Smooth muscle cell (in vitro differentiated cells): Measurements from ENCODE around the gene CCL14. TPM values are rescaled to one million over a fixed set of nuclear protein-coding genes. Genes with fewer than 3 reads are reported as not detected.

Source experiments
- DNase-seq: peaks from one replicate; lab custom pipeline; 2025; ENCODE audit not compliant: unreplicated experiment; lab: John Stamatoyannopoulos, UW
- H2AFZ ChIP-seq: fragments of 200-600 bp; sonication (generic); 2 replicates; pipeline ENCODE4 v1.6.0; 2016; ENCODE audit warnings: antibody characterized with exemption, low read depth, mild to moderate bottlenecking
- H3F3A ChIP-seq: fragments of 200-600 bp; sonication (generic); 2 replicates; pipeline ENCODE4 v1.6.0; 2017; ENCODE audit warnings: antibody characterized with exemption, low read depth
- H3K27ac ChIP-seq: fragments of 200-600 bp; sonication (generic); 2 replicates; pipeline ENCODE4 v1.5.1; 2016; ENCODE audit warnings: low read depth, mild to moderate bottlenecking
- H3K27me3 ChIP-seq: fragments of 200-600 bp; sonication (generic); 2 replicates; pipeline ENCODE4 v1.6.1; 2016; ENCODE audit warnings: low read depth, mild to moderate bottlenecking
- H3K36me3 ChIP-seq: fragments of 200-600 bp; sonication (generic); 2 replicates; pipeline ENCODE4 v1.5.1; 2016; ENCODE audit warnings: low read depth
- H3K4me1 ChIP-seq: fragments of 200-600 bp; sonication (generic); 2 replicates; pipeline ENCODE4 v1.5.1; 2016; ENCODE audit warnings: low read depth
- H3K4me2 ChIP-seq: fragments of 200-600 bp; sonication (generic); 2 replicates; pipeline ENCODE4 v1.6.0; 2016; ENCODE audit warnings: mild to moderate bottlenecking
- H3K4me3 ChIP-seq: fragments of 200-600 bp; sonication (generic); 2 replicates; pipeline ENCODE4 v1.5.1; 2016; ENCODE audit warnings: mild to moderate bottlenecking
- H3K79me2 ChIP-seq: fragments of 200-600 bp; sonication (generic); 2 replicates; pipeline ENCODE4 v1.6.0; 2016; ENCODE audit warnings: low read depth, mild to moderate bottlenecking
- H3K9ac ChIP-seq: fragments of 200-600 bp; sonication (generic); 2 replicates; pipeline ENCODE4 v1.6.0; 2016; ENCODE audit warnings: low read depth
- H3K9me3 ChIP-seq: fragments of 200-600 bp; sonication (generic); replicated peaks from 2 replicates; pipeline ENCODE4 v1.5.1; 2016; ENCODE audit warnings: low read depth
- H4K20me1 ChIP-seq: fragments of 200-600 bp; sonication (generic); 2 replicates; pipeline ENCODE4 v1.6.0; 2016; ENCODE audit warnings: low read depth
- WGBS: methylation state at CpG from one replicate; pipeline ENCODE4 v1.1.7; 2016; ENCODE audit warnings: low lambda C conversion rate; 5-methylcytosine and 5-hydroxymethylcytosine counted together
- polyA plus RNA-seq: library from polyadenylated mRNA; unstranded; fragments of >200 nt; fragmentation: Nextera tagmentation; extraction: Ambion mirVana; gene quantifications from 2 replicates; pipeline ENCODE4 v1.2.1, GENCODE V29; 2016
- total RNA-seq: library from RNA; depleted of rRNA; stranded (reverse); fragments of >200 nt; gene quantifications from 2 replicates; pipeline ENCODE4 v1.2.3, GENCODE V29; 2014
- TF ChIP-seq, protein P1 (sequence below): fragments of 200-600 bp; sonication (generic); IDR thresholded peaks from 2 replicates; pipeline ENCODE4 v1.5.1; 2017; ENCODE audit warnings: borderline replicate concordance, mild to moderate bottlenecking, antibody characterized with exemption; ENCODE audit not compliant: insufficient read depth, poor library complexity, severe bottlenecking

Gene CCL14
- total RNA-seq = not detected in 2 replicates
- not detected in 2 replicates for polyA plus RNA-seq

- Histone ChIP-seq H3K4me2 (no peak within 1 kb of the TSS), H3K9ac (no peak within 1 kb of the TSS), H2AFZ (no peak within 1 kb of the TSS), H3K27me3 (no peaks in the 10 kb centered on the region), H3K79me2 (no peaks in the 10 kb centered on the region), H3K27ac (no peak within 1 kb of the TSS), H4K20me1 (no peaks in the 10 kb centered on the region), H3K4me1 (no peaks in the 10 kb centered on the region), H3K9me3 (no peaks in the 10 kb centered on the region), H3F3A (no peaks in the 10 kb centered on the region), H3K4me3 (no peak within 1 kb of the TSS), H3K36me3 (no peaks in the 10 kb centered on the region)
- TF ChIP-seq, protein P1, sequence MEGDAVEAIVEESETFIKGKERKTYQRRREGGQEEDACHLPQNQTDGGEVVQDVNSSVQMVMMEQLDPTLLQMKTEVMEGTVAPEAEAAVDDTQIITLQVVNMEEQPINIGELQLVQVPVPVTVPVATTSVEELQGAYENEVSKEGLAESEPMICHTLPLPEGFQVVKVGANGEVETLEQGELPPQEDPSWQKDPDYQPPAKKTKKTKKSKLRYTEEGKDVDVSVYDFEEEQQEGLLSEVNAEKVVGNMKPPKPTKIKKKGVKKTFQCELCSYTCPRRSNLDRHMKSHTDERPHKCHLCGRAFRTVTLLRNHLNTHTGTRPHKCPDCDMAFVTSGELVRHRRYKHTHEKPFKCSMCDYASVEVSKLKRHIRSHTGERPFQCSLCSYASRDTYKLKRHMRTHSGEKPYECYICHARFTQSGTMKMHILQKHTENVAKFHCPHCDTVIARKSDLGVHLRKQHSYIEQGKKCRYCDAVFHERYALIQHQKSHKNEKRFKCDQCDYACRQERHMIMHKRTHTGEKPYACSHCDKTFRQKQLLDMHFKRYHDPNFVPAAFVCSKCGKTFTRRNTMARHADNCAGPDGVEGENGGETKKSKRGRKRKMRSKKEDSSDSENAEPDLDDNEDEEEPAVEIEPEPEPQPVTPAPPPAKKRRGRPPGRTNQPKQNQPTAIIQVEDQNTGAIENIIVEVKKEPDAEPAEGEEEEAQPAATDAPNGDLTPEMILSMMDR = no peak
- 84% methylated on average over 1 of the region's 1 CpG for WGBS
- no peak for DNase-seq
These were observed at the start of gene CCL14 for GRCh38 chr17:35986643-35987042. CCL14 (minus strand) TSS chr17:35986729; CDS start chr17:35986649, 80 bp downstream.

DNA sequence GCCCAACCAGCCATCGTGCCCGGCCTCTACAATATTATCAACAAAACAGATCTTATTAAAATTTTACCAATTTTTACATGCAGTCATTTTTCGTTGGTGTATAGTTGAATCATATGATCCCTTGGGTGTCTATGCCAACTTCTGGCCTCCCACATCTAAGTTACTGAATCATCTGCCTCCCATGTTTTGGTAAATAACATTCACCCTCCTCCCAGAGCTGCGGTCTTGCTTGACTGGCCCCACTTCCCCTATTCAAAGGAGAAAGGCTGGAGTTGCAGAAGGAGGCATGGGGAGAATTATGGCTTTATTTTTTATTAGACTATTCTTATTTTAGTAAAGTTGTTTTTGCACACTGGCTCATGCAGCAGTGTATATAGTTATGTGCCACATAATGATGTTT lies 49.7 kb upstream of the CCL14 start:
- WGBS = 93% methylated on average over 4 of the region's 4 CpGs
- Histone ChIP-seq H3K4me1 (no peaks in the 10 kb centered on the region), H3K4me2 (no peak overlapping the region), H4K20me1 (no peaks in the 10 kb centered on the region), H3K27me3 (no peaks in the 10 kb centered on the region), H3F3A (no peaks in the 10 kb centered on the region), H3K4me3 (no peak overlapping the region), H3K9ac (no peak overlapping the region), H2AFZ (no peak overlapping the region), H3K36me3 (no peaks in the 10 kb centered on the region), H3K79me2 (no peaks in the 10 kb centered on the region), H3K27ac (no peak overlapping the region), H3K9me3 (no peaks in the 10 kb centered on the region)
- DNase-seq = no peak
- TF ChIP-seq, protein P1 = no peak

- Histone ChIP-seq H3K4me2 (no peak overlapping the region), H3K9ac (no peak overlapping the region), H3K9me3 (no peaks in the 10 kb centered on the region), H3K4me3 (no peak overlapping the region), H3K27ac (no peak overlapping the region), H3K79me2 (no peaks in the 10 kb centered on the region), H3K27me3 (no peaks in the 10 kb centered on the region), H3F3A (no peaks in the 10 kb centered on the region), H3K36me3 (no peaks in the 10 kb centered on the region), H3K4me1 (no peaks in the 10 kb centered on the region), H4K20me1 (no peaks in the 10 kb centered on the region), H2AFZ (no peak overlapping the region)
- WGBS = 84% methylated on average over 3 of the region's 3 CpGs
- DNase-seq = no peak
- TF ChIP-seq, protein P1 = no peak
These were observed 47.6 kb upstream of the CCL14 start for GRCh38 chr17:36034127-36034526.

- TF ChIP-seq, protein P1 = no peak
- Histone ChIP-seq H3K9ac (no peak overlapping the region), H3K36me3 (no peaks in the 10 kb centered on the region), H3K27ac (no peak overlapping the region), H3K4me2 (no peak overlapping the region), H3K79me2 (no peaks in the 10 kb centered on the region), H2AFZ (no peak overlapping the region), H3F3A (no peaks in the 10 kb centered on the region), H3K9me3 (no peaks in the 10 kb centered on the region), H3K4me3 (no peak overlapping the region), H3K27me3 (no peaks in the 10 kb centered on the region), H3K4me1 (no peaks in the 10 kb centered on the region), H4K20me1 (no peaks in the 10 kb centered on the region)
- no peak for DNase-seq
- WGBS = 94% methylated on average over 1 of the region's 1 CpG
These were observed 44.4 kb upstream of the CCL14 start for GRCh38 chr17:36030956-36031355.
